ENCODE data around the gene P2RY13.

Gene P2RY13

DNA sequence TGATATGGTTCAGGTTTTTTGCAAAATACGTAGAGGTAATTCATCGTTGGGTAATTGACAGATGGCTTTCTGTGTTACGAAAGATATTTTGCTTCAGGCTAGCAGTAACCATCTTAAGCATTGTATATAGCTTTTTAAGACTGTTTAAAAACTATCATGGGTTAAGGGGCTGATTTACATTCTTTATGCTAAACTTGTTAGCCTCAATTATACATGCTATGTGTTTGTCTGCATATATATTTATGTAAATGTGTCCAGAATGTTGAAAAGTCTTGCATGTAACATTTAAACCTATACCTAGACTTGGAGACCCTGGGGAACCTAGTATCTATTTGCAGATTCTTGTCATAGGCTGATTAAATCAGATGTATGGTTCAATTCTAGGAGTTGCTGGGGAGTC is 39.9 kb downstream of the P2RY13 start:
- DNase-seq, result no peak

DNA sequence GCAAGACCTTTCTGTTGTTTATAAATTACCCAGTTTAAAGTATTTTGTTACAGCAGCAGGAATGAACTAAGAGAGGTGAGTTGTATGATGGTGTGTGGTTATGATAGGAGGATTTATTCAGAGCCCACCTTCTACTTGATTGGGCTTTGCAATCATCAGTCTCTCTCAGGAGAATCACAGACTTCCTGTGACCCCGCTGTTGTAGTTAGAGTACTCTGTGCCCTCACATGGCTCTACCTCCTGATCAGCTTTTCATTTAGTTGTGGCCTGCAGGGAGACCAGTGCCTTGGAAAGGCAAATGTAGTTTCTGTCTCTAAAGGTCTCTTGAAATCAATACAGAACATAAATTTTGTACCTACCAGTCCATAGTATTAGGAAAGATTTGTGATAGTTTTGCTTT is 43.4 kb downstream of the P2RY13 start:
- DNase-seq, result no peak

DNA sequence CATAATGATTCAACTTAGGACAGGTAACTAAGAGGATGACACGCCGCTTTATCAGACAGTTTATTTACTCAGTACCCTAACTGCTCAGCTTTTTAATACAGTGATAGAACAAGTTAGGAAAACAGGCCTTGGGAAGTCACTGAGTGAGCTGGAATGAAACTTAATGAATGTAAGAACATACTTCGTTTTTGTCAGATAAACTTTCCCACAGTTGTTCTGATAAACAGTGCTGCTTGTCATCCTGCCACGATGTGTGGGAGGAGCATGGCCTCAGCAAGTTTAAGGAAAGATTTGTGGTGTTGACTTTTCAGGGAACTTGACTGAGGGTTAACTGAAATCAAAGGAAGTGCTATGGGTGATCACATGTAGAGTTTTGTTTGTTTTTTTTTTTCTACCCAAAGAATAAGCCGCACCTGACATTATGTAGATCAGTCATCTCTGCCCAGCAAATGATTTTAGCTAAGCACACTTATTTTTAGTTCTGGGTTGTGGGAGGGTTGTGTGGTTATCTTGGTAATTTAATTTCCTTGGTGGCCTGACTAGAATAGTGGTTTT is 45.4 kb downstream of the P2RY13 start:
- peak in 1 of 2 donors; percentile 21 for DNase-seq

DNA sequence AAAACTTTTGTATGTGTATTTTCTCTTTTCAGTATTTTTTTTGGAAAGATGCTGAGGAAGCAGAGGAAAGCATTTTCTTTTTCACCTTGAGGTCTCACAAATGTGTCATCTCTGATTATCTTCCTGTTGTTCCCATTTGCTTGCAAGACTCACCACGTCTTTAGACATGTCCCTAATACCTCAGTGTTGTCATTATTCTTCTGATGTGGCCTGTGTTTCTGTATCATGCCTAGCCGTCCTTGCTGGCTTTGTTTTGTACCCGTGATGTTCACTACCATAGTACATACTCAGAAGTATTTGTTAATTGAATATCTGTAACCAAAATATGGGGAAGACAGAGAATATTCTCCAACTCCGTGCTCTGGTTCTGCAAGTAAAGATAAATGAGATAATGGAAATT is 46.0 kb downstream of the P2RY13 start:
- DNase-seq, result no peak

DNA sequence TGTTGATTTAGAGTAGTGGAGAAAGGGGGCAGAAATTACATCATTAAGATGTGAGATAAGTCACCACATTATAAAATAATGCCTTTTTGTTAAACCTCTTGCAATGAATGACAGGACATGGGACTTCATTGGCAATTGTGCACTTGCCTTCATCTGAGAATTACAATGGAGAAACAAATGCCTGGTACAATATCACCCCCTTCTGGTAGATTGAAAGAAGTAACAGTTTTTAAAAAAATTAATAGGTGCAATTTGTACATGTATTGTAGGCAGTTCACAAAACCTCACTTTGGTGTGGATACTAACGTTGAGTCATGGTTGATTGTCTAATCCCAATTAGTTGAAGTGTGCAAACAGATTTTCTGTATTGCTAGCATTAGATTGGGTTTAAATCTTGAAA is 46.4 kb downstream of the P2RY13 start:
- DNase-seq, result peak in 1 of 2 donors; percentile 76

DNA sequence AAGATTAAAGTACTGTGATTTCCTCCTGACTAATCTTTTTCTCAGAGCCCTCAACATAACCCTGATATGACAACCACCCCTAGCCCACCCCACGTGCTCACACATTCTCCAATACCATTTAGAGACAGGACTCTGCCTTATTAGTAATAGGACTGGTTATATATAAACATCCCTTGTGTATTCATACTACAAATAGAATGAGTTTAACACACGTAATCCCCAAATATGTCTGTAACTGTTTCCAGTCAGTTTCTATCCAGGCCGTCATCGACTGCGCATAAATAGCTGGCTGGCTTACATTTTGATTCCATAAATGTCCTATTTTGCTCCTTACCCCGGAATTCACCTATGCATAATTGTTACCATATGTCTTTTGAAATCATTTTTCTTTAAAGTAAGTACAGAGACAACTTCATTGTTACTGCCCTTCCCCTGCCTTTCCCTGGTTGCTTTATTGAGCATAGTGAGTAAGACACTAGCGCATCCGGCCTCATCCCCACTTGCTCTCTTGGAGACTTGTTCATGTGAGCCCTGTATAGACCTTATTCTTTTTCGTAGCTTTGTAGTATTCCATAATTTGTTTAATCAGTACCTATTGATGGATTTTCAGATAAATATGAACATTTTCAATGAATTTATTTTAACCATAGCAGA is 47.6 kb downstream of the P2RY13 start:
- no peak for DNase-seq

DNA sequence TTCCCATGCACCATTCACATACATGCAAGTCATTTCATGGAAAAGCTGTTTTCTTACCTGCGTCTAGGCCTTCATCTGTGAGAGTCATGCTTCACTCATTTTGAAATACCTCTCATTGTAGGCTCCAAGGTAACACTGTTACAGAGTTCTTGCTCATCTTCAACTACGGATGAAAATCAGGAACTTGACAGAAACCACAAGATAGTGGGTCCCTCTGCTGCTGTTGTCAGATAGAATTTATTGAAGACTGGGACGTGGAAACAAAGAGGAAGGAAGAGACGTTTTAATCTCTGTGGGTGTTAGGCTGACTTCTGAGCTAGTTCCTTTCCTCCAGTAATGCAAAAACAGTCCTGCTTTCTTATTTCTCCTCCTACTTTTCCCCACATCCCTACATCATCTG is 51.1 kb downstream of the P2RY13 start, which contains the start of gene P2RY14:
Gene P2RY14 (minus strand): TSS at position 313 of the 400 bp plus-strand sequence. CDS start 64,226 bp downstream, outside the sequence.
- DNase-seq, result peak in 1 of 2 donors; percentile 37

DNA sequence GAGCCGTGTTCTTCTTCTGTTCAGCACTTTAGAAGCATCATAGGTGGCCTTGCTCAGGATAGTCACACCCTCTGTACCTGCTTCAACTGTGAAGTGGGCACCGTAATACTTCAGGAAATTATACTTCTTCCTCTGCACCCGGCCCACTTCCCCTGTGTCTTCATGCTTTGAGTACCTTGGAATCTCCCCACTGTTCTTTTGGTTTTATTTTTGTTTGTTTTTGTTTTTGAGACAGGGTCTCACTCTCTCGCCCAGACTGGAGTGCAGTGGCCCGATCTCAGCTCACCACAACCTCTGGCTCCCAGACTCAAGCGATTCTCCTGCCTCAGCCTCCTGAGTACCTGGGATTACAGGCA is 52.7 kb downstream of the P2RY13 start:
- DNase-seq, result peak; percentile 68 to 76
